GM13976 (cell line): ENCODE measurements around the gene UBAC2.

Experiments
- DNase-seq: peaks from one replicate; pipeline ENCODE4 v3.0.0; 2012; ENCODE audit warnings: low spot score
- in situ Hi-C: fragments of 300-500 bp; cut with MboI; formaldehyde crosslinking; loops from one replicate; pipeline ENCODE4 v1.12.0; 2022; ENCODE audit warnings: low sequenced_read_pairs, mixed read lengths, inconsistent platforms; ENCODE audit not compliant: unreplicated experiment
- TF ChIP-seq, protein P1 (sequence below): IDR thresholded peaks from 2 replicates; pipeline ENCODE4 v1.5.1; 2012; ENCODE audit warnings: borderline replicate concordance, mild to moderate bottlenecking; ENCODE audit not compliant: insufficient read depth; ENCODE audit errors: extremely low read depth, missing control alignments, control extremely low read depth

Gene UBAC2

DNA sequence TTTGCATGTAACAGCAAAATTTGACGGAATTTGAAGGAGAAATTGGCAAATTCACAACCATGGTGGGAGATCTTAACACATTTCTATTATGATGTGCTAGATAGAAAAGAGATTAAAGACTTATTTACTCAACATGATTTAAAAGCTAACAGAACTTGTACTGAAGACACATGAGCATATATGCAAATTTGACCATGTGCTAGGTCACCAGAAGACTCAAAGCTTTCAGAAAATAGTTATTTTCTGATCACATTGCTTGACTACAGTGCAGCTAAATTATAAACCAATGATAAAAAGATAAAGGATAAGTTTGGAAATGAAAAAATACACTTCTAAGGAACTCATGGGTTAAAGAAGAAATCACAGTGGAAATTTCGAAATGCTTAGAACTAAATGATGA lies 97.4 kb downstream of the UBAC2 start:
- DNase-seq: no peak
- in situ Hi-C loops: no loop called here

DNA sequence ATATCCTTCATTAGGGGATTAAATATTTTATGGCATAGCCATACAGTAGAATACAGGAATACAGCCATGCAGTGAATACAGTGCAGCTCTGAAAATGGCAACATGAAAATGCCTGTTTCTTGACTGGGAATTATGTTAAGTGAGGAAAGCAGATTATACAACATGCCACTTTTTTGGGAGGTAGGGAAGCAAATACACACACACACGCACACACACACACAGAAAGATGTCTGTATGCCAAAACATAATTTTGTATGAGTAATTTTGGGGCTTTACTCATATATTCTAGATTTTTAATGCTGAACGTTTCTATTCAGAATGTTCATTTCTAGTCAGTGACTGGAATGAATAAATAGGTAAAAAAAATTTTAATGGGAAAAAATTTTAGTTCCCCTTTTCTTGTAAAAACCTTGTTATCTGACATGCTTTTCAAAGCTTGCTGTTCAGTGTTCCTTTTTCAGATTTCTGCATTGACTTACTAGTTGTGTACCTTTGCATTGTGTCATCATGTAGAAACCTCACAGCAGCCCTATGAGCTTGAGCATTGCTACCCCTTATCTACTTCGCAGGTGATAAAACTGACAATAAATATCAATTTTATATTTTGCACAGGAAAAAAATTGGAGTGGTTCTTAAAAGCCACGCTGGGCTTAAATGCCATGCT lies 98.7 kb downstream of the UBAC2 start:
- DNase-seq: no peak
- in situ Hi-C loops: no loop called here

More for the DNA sequence above, 97.4 kb downstream of the UBAC2 start:
- TF ChIP-seq, protein P1, sequence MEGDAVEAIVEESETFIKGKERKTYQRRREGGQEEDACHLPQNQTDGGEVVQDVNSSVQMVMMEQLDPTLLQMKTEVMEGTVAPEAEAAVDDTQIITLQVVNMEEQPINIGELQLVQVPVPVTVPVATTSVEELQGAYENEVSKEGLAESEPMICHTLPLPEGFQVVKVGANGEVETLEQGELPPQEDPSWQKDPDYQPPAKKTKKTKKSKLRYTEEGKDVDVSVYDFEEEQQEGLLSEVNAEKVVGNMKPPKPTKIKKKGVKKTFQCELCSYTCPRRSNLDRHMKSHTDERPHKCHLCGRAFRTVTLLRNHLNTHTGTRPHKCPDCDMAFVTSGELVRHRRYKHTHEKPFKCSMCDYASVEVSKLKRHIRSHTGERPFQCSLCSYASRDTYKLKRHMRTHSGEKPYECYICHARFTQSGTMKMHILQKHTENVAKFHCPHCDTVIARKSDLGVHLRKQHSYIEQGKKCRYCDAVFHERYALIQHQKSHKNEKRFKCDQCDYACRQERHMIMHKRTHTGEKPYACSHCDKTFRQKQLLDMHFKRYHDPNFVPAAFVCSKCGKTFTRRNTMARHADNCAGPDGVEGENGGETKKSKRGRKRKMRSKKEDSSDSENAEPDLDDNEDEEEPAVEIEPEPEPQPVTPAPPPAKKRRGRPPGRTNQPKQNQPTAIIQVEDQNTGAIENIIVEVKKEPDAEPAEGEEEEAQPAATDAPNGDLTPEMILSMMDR: no peak

DNA sequence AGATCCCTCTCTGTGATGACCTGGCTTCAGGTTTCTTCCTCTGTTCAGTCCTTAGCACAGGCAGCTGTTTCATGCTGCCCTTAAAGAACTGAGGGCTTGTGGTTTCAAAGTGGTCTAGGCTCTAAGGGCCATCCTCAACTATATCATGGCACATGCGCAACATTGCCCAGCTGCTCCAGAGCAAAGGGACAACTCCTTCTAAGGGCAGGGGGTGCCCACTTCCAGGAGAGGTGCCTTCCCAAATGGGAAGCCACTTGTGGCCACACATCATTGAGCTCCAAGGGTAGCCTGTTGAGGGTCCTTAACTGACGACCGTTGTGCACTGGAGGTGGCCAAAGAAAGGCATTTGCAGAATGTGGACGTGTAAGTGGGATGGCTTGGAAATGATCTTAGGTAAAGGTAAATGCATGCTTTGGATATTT lies 99.3 kb downstream of the UBAC2 start:
- DNase-seq: no peak
- TF ChIP-seq, protein P1: no peak
- in situ Hi-C loops: no loop called here

More for the DNA sequence above, 98.7 kb downstream of the UBAC2 start:
- TF ChIP-seq, protein P1: no peak

DNA sequence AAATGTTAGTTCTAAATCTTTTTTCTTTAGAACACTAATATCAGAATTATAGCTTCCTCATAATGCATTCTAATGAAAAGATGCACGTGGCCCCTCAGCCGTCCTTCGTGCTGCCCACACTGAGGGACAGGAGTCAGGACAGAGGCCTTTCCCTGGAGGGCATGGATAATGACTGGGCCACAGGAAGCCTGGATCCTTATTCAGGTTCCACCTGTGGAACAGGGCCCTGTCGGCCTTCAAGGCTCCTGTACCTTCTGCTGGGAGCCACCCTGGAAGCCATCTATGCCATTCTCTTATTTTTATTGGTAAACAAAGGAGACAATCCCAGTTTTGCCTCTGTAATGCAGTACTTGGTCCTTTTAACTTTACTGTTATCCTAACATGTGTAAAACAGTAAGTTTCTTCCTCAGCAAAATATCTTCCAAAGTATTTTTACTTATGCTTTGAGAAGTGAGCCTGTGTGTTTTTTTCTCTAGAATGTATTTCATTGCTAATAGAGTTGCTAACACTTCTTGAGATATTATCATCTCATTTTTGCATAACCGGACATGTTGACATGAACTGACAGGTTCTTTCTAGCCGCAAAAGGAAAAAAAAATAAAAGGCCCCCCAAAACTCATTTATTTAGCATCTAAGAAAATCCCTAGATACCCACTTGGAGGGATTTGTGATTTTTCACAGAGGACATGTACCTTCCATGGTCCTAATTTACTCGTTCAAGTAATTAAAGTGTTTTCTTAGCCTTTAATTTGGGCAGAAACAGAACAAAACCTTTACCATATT lies 100.6 kb downstream of the UBAC2 start:
- no peak for DNase-seq
- in situ Hi-C loops: no loop called here
- TF ChIP-seq, protein P1: no peak

DNA sequence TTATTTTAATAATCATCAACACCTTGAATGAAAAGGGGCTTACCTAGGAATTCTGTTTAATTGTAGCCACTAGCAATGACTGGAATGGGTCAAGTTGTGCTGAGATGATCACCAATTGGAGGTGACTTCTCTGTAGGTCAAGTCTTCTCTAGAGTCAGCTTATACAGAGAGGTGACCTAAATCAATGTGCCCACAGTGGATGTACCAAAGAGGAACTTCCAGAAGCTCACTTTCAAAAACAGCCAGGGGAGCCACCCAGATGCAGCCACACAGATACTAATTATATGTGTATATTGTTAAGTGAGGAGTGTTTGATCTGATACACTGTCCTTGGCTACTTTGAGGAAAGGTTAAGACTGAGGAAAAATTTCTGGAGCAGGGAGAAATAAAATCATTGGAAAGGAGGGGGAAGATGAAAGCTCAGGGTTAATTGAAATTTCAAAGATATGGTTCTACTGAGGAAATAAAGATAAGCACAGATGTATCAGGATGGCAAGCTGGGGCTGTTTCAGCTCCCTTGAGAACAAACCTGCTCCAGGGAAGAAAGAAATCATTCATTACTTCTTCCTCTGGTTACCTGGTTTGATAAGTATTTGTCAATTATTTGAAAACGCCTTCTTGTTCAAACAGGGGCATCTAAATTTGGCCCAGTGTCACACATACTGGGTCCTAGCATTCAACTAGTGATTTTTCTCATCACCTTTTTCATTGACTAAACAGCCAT lies 101.4 kb downstream of the UBAC2 start:
- no peak for DNase-seq
- in situ Hi-C loops: no loop called here
- TF ChIP-seq, protein P1: no peak

DNA sequence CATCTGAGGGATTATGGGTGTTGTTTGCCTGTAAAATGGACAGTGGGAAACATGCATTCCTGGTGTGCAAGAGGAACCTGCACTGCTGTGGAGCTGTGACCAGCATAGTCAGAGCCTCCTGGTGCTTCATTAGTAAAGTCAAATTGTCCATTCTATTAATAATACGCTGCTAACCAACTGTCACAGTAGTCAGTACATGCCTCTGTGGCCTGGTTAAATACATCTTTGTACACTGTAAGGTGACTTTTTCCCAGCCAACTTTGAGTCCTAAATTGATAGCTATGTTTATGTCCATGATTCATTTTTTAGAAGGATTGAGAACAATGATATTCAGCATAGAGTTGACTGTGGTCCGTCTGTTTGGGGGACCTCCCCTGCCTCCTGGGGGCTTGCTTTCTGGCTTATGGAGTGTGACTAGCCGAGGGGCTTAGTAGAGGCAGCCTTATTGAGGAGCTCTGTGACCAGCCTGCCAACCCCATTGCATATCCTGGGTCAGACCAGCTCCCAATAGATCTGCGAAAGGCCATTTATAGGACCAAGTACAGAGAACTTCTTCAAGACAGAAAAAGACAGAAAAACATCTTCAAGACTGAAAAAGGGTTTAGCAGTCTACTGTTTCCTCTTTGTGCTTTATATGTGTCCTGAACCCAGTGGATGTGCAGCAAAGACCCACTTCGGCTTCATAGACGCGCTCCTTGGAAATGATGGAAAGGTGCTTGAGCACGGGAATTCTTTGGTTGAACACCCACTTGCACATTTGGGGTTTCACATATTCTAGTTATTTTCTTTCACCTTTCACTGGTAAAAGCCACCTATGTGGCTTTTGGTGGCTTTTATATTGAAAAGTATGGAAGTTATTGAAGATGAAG lies 102.2 kb downstream of the UBAC2 start:
- in situ Hi-C loops: no loop called here
- no peak for DNase-seq
- TF ChIP-seq, protein P1: no peak
